HG03103 (cell line): Measurements from ENCODE around the gene TVP23A.

Experiments used
- ATAC-seq: cut with Tn5 transposase; IDR thresholded peaks from one replicate; pipeline ENCODE4 v1.9.1; 2021; ENCODE audit warnings: low read depth; ENCODE audit not compliant: unreplicated experiment

TVP23A gene

DNA sequence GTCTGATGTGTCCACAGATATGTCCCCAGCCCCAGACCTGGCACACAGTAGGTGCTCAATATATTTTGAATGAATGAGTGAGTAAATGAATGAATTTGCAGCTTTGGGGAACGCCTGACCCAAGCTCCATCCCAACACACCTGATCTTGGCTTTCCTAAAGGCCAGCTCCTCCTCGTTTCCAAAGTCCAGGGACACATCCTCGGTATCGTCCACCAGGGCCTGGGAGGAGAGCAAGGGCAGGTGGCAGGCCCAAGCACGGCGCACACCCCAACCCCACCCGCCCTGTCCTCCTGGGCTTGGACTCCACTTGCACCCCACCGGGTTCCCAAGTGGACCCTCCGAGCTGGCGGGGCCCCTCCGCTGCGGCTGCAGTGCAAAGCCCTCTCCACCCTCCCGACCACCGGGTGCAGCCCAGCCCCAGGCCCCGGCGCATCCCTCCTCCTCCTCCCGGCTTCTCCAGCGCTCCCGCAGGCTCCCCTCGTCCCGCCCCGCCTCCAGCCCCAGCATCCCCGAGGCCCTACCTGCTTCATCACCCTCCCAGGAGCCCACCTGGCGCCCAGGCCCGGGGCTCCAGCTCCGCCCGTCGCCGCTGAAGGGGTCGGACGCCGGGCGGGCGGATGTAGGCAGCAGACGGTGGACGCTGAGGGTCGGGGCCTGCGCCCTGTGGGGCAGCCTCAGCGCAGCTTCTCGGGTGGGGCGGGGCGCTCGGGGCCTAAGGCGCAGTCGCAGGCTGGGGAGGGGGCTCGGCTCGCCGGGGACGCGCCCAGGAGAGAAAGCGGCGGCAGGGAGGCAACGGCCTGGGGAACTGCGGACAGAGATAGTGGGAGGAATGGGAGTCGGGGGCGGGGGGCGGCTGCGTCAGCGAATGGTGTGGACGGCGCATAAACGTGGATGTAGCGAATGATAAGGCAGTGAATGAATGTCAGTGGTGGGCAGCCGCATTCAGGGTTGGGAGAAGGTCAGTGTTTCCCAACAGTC, at the start of gene TVP23A:
TVP23A (minus strand) TSS at position 832 of the 979 bp plus-strand sequence; CDS start at position 531, 301 bp downstream.
- no peak for ATAC-seq

DNA sequence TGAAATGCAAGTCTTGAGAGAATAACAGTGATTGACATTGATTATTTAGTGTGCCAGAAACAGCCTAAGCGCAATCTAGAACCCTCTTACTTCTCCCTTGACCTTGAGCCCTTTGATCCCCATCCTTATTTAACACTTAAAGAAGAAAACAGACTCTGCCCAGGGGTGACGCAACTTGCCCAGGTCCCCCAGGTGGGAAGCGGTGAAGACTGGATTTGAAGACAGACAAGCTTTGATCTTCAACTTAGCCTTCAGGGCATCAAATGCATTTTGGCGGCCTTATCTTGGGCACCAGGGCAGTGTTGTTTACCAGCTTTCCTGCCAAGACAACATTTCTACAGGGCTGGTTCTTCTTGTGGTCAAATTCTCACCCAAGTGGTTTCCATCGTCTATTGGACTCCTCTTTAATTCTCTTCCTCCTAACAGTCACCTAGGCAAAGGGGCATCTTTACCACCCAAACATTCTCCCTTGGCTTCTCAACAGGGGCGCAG, 49.6 kb upstream of the TVP23A start:
- no peak for ATAC-seq

DNA sequence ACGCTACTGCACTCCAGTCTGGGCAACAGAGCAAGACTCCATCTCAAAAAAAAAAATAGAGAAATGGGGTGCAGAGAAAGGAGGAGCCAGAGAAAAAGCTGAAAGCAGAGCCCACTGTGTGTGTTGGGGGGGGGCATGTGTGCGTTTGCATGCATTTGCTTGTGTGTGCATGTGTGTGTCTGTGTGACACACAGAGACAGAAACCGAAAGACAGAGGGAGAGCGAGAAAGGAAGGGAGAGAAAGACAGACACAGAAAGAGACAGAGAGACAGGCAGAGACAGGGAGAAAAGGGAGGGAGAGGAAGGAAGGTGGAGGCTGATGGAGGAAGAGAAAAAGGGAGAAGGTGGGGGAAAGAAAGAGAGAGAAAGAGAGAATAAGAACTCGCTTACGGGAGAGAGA, 48.6 kb upstream of the TVP23A start:
- no peak for ATAC-seq

DNA sequence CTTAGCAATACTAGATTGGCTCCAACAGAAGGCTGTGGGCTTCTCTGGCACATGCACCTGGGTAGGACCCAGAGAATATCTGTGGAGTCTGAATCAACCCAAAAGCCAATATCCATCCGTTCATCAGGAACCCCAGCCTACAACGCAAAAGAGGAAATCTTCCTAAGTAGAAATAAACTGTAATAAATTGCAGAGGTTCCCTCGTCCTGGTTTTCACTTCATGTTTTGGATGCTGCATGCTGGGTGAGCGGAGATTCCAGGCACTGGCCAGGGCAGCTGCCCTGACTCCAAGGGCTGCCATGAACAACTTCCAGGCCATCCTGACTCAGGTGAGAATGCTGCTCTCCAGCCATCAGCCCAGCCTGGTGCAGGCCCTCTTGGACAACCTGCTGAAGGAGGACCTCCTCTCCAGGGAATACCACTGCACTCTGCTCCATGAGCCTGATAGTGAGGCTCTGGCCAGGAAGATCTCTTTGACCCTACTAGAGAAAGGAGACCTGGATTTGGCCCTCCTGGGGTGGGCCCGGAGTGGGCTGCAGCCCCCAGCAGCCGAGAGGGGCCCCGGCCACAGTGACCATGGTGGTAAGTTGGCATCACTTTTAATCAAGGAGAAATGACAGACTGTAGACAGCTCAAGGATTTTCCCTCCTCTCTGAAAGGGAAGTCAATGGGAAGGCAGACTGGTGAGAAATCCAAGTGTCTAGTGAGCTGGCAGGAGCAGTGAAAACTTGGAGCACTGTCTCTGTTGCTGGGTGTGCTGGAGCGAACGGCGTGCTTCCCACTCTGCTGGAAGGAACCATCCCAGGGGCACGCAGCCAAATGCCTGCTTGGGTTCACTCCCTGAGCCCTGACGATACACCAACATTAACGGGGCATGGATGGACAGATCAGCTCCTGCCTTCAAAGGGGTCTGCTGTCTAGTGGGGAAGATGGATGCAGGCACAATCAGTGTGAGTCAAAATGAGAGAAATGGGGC, 47.7 kb upstream of the TVP23A start:
- no peak for ATAC-seq

DNA sequence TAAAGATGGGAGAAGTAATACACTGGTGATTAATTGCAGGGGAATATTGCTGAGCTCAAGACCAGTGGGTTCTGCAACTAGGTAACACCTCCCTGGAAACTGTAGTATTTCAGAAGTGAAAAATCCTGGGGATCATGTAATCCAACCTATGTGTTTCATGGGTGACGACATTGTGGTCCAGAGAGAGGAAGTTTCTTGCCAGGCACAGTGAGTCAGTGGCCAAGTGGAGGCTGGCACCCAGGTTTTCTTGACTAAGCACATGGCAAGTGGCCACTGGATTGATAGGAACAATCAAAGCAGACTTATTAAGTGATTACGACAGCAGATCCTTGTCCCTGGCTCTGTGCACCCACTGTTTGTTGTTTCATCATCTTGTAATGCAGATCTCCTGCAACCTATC, 43.8 kb upstream of the TVP23A start:
- ATAC-seq = no peak

- no peak for ATAC-seq
Observed at GRCh38 chr16:10859658-10860057, 41.1 kb upstream of the TVP23A start.

GRCh38 chr16:10859020-10859419, 40.4 kb upstream of the TVP23A start:
- ATAC-seq = no peak

GRCh38 chr16:10858203-10858602, 39.6 kb upstream of the TVP23A start:
- ATAC-seq = no peak

GRCh38 chr16:10856042-10856441, 37.4 kb upstream of the TVP23A start:
- no peak for ATAC-seq

DNA sequence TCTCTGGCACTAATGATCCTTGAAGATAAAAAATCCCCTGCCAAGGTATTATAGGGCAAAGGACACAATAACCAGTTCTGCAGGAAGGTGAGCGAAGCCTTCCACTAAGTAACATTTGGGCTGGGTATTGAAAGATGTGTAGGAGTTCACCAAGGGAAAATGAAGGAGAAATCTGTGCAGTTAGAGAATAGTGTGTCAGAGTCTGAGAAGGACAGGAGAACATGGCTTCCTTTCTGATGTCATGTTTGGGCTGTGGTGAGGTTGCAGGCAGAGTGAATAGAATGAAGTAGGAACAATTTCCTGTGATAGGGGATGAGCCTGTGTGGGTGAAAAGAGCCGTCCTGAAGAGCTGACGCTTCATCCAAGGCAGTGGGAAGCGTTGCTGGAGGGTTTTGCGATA, 34.4 kb upstream of the TVP23A start:
- ATAC-seq = no peak

GRCh38 chr16:10852286-10852685, 33.7 kb upstream of the TVP23A start:
- no peak for ATAC-seq

DNA sequence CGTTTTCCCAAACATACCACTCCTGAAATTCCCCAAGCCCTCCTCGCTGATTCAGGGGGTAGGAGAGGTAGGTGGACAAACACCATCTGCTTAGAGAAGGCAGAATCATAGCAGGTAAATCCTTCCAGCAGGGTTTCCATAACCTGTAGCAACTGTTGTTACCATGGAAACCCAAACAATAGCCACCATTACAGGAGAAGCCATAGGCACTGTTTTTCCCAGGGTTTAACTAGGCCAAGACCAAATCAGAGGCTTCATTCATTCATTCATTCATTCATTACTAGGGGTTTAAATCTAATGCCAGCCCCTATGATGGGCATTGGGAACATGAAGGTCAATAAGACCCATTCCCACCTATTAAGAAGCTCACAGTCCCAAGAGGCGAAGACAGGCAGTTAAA, 32.9 kb upstream of the TVP23A start:
- ATAC-seq = no peak

DNA sequence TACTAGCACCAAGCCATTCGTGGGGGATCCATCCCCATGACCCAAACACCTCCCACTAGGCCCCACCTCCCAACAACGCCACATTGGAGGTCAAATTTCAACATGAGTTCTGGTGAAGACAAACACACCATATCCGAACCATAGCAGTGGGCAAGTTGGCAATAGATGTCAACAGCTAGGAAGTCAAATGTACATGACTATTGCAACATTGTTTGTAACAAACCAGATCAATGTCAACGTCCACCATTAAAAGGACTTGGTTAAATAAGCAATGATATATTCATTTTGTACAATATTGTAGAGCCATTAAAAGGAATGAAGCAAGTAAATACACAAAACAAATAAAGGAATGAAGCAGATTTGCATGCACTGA, 31.9 kb upstream of the TVP23A start:
- ATAC-seq = no peak

DNA sequence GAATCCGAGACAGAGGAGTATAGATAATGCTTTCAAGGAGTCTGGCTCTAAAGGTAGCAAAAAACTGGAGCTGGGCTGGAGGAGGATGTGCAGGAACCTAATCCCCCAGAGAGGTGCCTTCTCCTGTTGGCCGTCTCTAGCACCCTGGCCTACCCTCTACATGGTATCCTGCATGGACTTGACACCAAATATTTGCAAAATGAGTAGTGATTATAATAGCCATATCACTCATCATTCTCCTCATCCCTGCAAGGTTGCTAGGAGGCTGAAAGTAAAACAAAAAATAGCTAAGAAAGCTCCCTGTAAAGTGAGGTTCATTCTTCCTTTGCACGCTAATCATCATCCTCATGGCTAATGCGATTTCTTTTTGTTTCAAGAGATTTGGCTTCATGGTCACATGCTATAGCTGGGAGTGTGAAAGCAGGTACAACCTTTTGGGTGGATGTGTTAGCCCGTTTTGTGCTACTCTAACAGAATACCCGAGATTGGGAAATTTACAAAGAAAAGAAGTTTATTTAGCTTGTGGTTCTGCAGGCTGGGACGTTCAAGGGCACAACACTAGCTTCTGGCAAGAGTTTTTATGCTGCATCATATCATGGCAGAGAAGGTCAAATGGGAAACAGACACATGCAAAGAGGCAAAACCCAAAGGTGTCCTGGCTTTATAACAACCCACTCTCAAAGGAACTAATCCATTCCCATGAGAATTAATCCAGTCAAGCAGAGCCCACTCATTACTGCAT, 31.3 kb upstream of the TVP23A start:
- ATAC-seq = no peak

- ATAC-seq = no peak
Observed at GRCh38 chr16:10847176-10847575, 28.6 kb upstream of the TVP23A start.

DNA sequence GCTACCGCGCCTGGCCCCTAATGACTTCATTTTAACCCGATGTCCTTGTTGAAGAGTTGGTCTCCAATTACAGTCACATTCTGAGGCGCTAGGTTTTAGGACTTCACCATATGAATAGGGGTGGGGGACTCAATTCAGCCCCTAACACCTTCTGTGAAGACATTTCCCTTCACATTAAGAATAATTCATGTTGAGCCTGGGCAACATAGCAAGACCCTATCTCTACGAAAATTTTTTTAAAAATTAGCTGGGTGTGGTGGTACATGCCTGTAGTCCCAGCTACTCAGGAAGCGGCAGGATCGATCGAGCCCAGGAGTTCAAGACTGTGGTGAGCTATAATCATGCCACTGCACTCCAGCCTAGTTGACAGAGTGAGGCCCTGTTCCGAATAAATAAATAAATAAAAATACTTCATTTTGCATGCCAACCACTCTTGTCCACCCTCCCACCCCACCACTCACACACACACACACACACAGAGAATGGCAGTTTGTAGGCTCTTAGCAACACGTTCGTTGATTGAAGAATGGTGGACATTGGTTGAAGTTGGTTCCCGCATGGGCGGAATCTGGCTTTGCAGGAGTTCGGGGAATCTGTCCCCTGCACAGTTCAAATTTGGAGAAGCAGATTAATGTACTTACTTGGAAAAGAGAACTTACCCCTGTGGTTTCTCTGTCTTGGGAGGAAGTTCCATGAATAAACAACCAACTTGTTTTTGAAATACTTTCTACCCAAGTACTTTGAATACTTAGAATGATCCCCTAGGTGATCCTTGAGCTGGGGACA, 27.8 kb upstream of the TVP23A start:
- no peak for ATAC-seq

DNA sequence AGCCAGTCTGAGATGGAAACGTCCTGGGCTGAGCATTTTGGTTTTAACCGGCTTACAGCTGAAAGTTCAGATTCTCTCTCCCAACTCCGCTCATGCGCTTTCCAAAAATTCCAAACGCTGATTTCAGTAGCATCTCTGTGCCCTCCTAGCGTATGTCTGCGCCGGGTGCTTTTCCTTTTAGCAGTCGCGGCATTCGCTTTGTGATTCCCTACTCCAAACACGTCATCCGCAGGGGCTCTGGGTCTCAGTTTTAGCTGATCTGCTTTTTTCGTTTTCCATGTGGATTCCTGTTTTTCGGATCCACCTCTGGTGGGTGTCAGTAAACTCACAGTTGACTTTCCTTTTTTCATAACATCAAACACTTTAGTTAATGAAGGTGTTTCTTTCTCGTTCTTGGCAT, 22.1 kb upstream of the TVP23A start:
- no peak for ATAC-seq

GRCh38 chr16:10839279-10839666, 20.7 kb upstream of the TVP23A start:
- no peak for ATAC-seq

DNA sequence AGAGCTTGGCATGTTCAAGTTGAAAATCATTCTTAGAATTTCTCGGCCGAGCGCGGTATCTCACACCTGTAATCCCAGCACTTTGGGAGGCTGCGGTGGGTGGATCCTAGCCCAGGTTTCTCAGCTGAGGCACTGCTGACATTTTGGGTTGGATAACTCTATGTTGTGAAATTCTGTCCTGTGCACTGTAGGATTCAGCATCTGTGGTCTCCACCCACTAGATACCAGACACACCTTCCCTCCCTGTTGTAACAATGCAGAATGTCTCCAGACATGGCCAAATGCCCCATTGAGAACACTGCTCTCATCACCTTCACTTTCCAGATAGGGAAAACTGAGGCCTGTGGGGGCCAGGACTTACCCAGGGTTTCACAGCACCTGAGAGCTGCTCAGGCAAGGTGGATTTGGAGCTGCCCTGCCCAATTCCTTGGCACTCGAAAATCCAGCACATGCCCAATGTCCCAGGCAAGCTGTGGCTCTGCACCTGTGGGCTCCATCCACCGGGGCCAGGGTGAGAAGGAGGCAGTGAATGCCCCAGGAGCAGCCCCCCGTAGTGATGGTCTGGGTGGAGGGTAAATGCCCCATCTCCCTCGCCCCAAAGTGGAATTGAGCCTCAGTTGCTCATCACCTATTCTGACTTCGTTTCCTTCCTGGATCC, 20.2 kb upstream of the TVP23A start:
- no peak for ATAC-seq
